H1 (cell line): Measurements from ENCODE around the gene U2AF1L4. TPM values are rescaled to one million over a fixed set of nuclear protein-coding genes. Genes with fewer than 3 reads are reported as not detected.
A peak's percentile ranks its signal among the peaks of the same experiment; 100 is the strongest.

Experiments
- ATF2 ChIP-seq: IDR thresholded peaks from 2 replicates; pipeline ENCODE4 v1.6.1; 2012; ENCODE audit warnings: low read length, inconsistent platforms
- ATF3 ChIP-seq: IDR thresholded peaks from 2 replicates; pipeline ENCODE4 v1.6.1; 2011; ENCODE audit warnings: low read depth, mild to moderate bottlenecking, low read length; ENCODE audit not compliant: insufficient read depth
- BACH1 ChIP-seq: IDR thresholded peaks from 2 replicates; pipeline ENCODE4 v1.6.1; 2012; ENCODE audit warnings: low read length, improper control_type of control experiment
- BCL11A ChIP-seq, 2 experiments: IDR thresholded peaks; one replicate each; pipeline ENCODE4 v1.6.1; 2011; ENCODE audit warnings: low read depth in 2 of 2, low read length in 2 of 2, mild to moderate bottlenecking in 2 of 2
- BRCA1 ChIP-seq: IDR thresholded peaks from 2 replicates; pipeline ENCODE4 v1.6.1; 2012; ENCODE audit warnings: low read depth, low read length, improper control_type of control experiment
- FOSL1 ChIP-seq: IDR thresholded peaks from 2 replicates; pipeline ENCODE4 v1.6.1; 2011; ENCODE audit warnings: mild to moderate bottlenecking, low read depth, low read length, moderate library complexity; ENCODE audit not compliant: insufficient read depth
- GABPA ChIP-seq: IDR thresholded peaks from 2 replicates; pipeline ENCODE4 v1.6.1; 2011; ENCODE audit warnings: mild to moderate bottlenecking, low read length, moderate library complexity, borderline replicate concordance; ENCODE audit not compliant: insufficient read depth
- GTF2F1 ChIP-seq: IDR thresholded peaks from 2 replicates; pipeline ENCODE4 v1.6.1; 2012; ENCODE audit warnings: low read depth, low read length, improper control_type of control experiment, borderline replicate concordance
- HDAC2 ChIP-seq, 2 experiments: fragments of 300-600 bp in 1 of 2; sonication (generic) in 1 of 2; IDR thresholded peaks; 2 replicates each; pipeline ENCODE4 v1.6.1; 2011 to 2012; ENCODE audit warnings: low read depth in 2 of 2, low read length in 2 of 2, mild to moderate bottlenecking in 2 of 2, moderate library complexity in 2 of 2, borderline replicate concordance in 1 of 2, inconsistent platforms in 1 of 2
- HDAC6 ChIP-seq: IDR thresholded peaks from one replicate; pipeline ENCODE4 v1.7.1; 2012; ENCODE audit warnings: low read depth, mild to moderate bottlenecking, inconsistent platforms, low read length, moderate library complexity
- KDM1A ChIP-seq: fragments of 200-600, 300-600 bp; sonication (generic); IDR thresholded peaks from 2 replicates; pipeline ENCODE4 v1.7.1; 2016; ENCODE audit warnings: mild to moderate bottlenecking, low read length, borderline replicate concordance
- KDM5A ChIP-seq: fragments of 200-600 bp; IDR thresholded peaks from 2 replicates; pipeline ENCODE4 v1.7.1; 2012; ENCODE audit warnings: mild to moderate bottlenecking, low read length, inconsistent platforms, mixed read lengths
- RBBP5 ChIP-seq: IDR thresholded peaks from 2 replicates; pipeline ENCODE4 v1.7.1; 2012; ENCODE audit warnings: low read depth, mild to moderate bottlenecking, inconsistent platforms, low read length, moderate library complexity, borderline replicate concordance
- RFX5 ChIP-seq: IDR thresholded peaks from 2 replicates; pipeline ENCODE4 v1.6.1; 2011; ENCODE audit warnings: low read depth, low read length, improper control_type of control experiment, borderline replicate concordance
- RXRA ChIP-seq: IDR thresholded peaks from 2 replicates; pipeline ENCODE4 v1.6.1; 2011; ENCODE audit warnings: low read depth, mild to moderate bottlenecking, low read length, moderate library complexity; ENCODE audit not compliant: insufficient read depth
- SP4 ChIP-seq: IDR thresholded peaks from 2 replicates; pipeline ENCODE4 v1.6.1; 2012; ENCODE audit warnings: low read length, inconsistent platforms
- SUZ12 ChIP-seq: fragments of 200-600 bp; sonication (generic); IDR thresholded peaks from 2 replicates; pipeline ENCODE4 v1.6.1; 2012; ENCODE audit warnings: mild to moderate bottlenecking, inconsistent platforms, low read length, moderate library complexity, mixed read lengths
- TAF1 ChIP-seq: IDR thresholded peaks from 2 replicates; pipeline ENCODE4 v1.6.1; 2011; ENCODE audit warnings: mild to moderate bottlenecking, low read depth, low read length
- USF2 ChIP-seq: IDR thresholded peaks from 2 replicates; pipeline ENCODE4 v1.6.1; 2011; ENCODE audit warnings: low read length, improper control_type of control experiment
- YY1 ChIP-seq: IDR thresholded peaks from 2 replicates; pipeline ENCODE4 v1.6.1; 2011; ENCODE audit warnings: low read depth, mild to moderate bottlenecking, low read length
- polyA plus RNA-seq, 7 experiments: library from polyadenylated mRNA; depleted of rRNA in 3 of 7; stranded (reverse) in 5 of 7; unstranded in 2 of 7; fragments of >200 nt in 5 of 7; fragments of 200-250 nt in 2 of 7; gene quantifications; 1 replicate in 5 of 7; 2 replicates in 1 of 7; 4 replicates in 1 of 7; pipeline versions ENCODE4 v1.2.1 to v1.2.3, GENCODE V29; 2011 to 2013; ENCODE audit warnings: missing spikeins in 2 of 7, mixed read lengths in 2 of 7
- total RNA-seq: library from RNA; stranded (reverse); fragmentation: NEBNext Ultra II Directional; extraction: Animal tissue kit (Norgen Biotek cat#: 25700); gene quantifications from 2 replicates; pipeline ENCODE4 v1.2.1, GENCODE V29; 2021

The U2AF1L4 gene
- total and polyA plus RNA-seq, 2 of the 8 experiments (the other 6 are each of a cell fraction or from before 2014, with no cell fraction given), result 15.1 to 32.7 TPM

DNA sequence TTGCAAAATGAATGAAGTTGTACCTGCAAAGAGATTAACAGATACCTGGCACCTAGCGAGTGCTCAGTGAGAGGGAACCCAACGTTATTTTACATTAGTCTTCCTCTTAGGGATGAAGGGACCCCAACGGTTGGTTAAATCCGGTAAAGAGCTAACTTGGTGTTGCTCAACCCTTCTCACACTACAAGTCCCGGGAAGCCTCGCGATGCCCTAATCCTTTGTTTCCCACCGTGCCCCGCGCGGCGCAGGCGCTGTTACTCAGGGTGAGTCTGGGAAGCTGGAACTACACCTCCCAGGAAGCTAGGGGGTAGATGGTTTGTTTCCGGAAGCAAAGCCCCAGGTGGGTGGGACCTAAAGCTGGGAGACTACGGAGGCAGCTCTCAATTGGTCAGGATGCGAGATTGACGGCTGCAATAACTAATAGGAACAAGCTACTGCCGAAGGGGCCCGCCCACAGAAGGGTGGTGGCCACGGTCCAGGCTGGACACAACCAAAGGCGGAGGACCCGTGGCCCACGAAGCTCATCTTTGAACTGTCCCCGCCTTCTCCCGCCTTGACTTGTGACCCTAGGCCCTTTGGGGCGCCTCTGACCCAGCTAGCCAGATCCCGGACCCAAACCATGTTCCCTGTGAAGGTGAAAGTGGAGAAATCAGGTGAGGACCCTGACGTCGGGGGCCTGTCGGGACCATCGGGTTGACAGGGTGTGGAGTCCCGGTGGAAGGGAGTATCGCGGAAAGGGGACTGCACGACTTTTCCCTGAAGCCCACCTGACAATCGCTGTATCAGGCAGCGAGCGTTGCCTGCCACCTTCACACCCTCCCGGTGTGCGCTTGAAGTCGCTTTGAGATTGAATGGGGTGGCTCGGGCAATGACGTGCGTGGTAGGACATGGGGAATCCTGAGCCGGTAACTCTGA, 3.1 kb upstream of the U2AF1L4 start, which contains the start of gene LIN37 (continued):
- TF ChIP-seq RBBP5, result no peak
- no peak for TF ChIP-seq SUZ12
- 0 out of 2 replicates have a peak, but pooled peaks have one; percentile 8 for TF ChIP-seq BACH1
- peak; percentile 79 for TF ChIP-seq BRCA1
- TF ChIP-seq FOSL1, result no peak
- TF ChIP-seq KDM1A, result no peak
- TF ChIP-seq HDAC2 (IDR thresholded peaks at IDR 0.05; ENCODE audit: borderline replicate concordance in 1 of 2, low read depth in 2 of 2, low read length in 2 of 2), result peak in 1 of 2 experiments; percentile 82; a peak in 2 of 4 replicates
- TF ChIP-seq TAF1, result no peak
- no peak for TF ChIP-seq HDAC6
- no peak for TF ChIP-seq KDM5A
- TF ChIP-seq ATF2, result no peak
- TF ChIP-seq BCL11A (IDR thresholded peaks at IDR 0.05; ENCODE audit: low read depth in 2 of 2, low read length in 2 of 2), result no peak
- TF ChIP-seq ATF3, result no peak
- TF ChIP-seq USF2, result no peak
- TF ChIP-seq GABPA, result peak; percentile 82; the same call in 1 of the 2 replicates
- TF ChIP-seq SP4, result peak; percentile 94; the same call in 1 of the 2 replicates
- no peak for TF ChIP-seq RFX5
- TF ChIP-seq YY1, result no peak
- TF ChIP-seq RXRA, result no peak
- TF ChIP-seq GTF2F1, result no peak
